Panc1 (cell line): ENCODE data around the gene EXOSC7. TPM values are rescaled to one million over a fixed set of nuclear protein-coding genes. Genes with fewer than 3 reads are reported as not detected.

Experiments used
- ATAC-seq: fragments of 200-7000 bp; cut with Tn5 transposase; 2 replicates; pipeline ENCODE4 v1.9.1; 2020; ENCODE audit warnings: mild to moderate bottlenecking, moderate library complexity
- BruUV-seq: library from RNA; stranded (reverse); fragments of 400-500 nt; replicated peaks from 2 replicates; lab custom pipeline; 2021; lab: Mats Ljungman, UMichigan
- CTCF ChIA-PET: fragments of 300-600 bp; sonication (Branson Sonifier 250); formaldehyde crosslinking; loops from one replicate; lab custom pipeline; 2022; ENCODE audit warnings: antibody characterized with exemption; lab: Charles Lee
- POLR2A ChIA-PET: fragments of 300-600 bp; sonication (Branson Sonifier 250); formaldehyde crosslinking; loops from one replicate; lab custom pipeline; 2022; ENCODE audit warnings: antibody characterized with exemption; lab: Charles Lee
- DNase-seq: peaks from one replicate; pipeline ENCODE4 v3.0.0-alpha.2; 2010; ENCODE audit warnings: low read depth, low spot score
- H3K27ac ChIP-seq: 2 replicates; pipeline ENCODE4 v1.5.1; 2011; ENCODE audit warnings: mild to moderate bottlenecking, low read length, inconsistent platforms
- H3K27me3 ChIP-seq: fragments of 200-500 bp; sonication (Bioruptor generic); 2 replicates; pipeline ENCODE4 v1.6.0; 2014; ENCODE audit warnings: low read length, inconsistent platforms; ENCODE audit not compliant: control insufficient read depth, insufficient read depth
- H3K36me3 ChIP-seq: fragments of 200-500 bp; sonication (Bioruptor generic); 2 replicates; pipeline ENCODE4 v1.5.1; 2014; ENCODE audit warnings: inconsistent platforms, mild to moderate bottlenecking, low read length, moderate library complexity; ENCODE audit not compliant: control insufficient read depth, insufficient read depth
- H3K4me1 ChIP-seq: 2 replicates; pipeline ENCODE4 v1.5.1; 2011; ENCODE audit warnings: inconsistent platforms, mild to moderate bottlenecking, low read length, moderate library complexity; ENCODE audit not compliant: control insufficient read depth, insufficient read depth
- H3K4me3 ChIP-seq, 2 experiments: 2 replicates each; pipeline ENCODE4 v1.5.1; 2011 to 2012; ENCODE audit warnings: low read depth in 2 of 2, low read length in 2 of 2, mild to moderate bottlenecking in 2 of 2, inconsistent platforms in 1 of 2, moderate library complexity in 1 of 2
- H3K9me3 ChIP-seq: fragments of 200-500 bp; sonication (Bioruptor generic); 2 replicates; pipeline ENCODE4 v1.5.1; 2014; ENCODE audit warnings: low read depth, mild to moderate bottlenecking, inconsistent platforms, low read length, moderate library complexity; ENCODE audit not compliant: control insufficient read depth, insufficient read depth
- POLR2AphosphoS5 ChIP-seq: IDR thresholded peaks from 2 replicates; pipeline ENCODE4 v1.6.1; 2012; ENCODE audit warnings: mild to moderate bottlenecking, low read depth, low read length, moderate library complexity
- SIN3A ChIP-seq: IDR thresholded peaks from 2 replicates; pipeline ENCODE4 v1.6.1; 2012; ENCODE audit warnings: low read depth, mild to moderate bottlenecking, low read length, moderate library complexity, borderline replicate concordance; ENCODE audit not compliant: insufficient read depth
- TCF7L2 ChIP-seq: IDR thresholded peaks from 2 replicates; pipeline ENCODE4 v1.6.1; 2011; ENCODE audit warnings: mild to moderate bottlenecking, low read depth, low read length, inconsistent platforms
- in situ Hi-C: cut with HindIII; loops from 2 replicates; pipeline ENCODE4 v1.10.0; 2016; ENCODE audit warnings: low sequenced_read_pairs, low pct_unique_long_range_greater_than_20kb
- intact Hi-C: fragments of 100-400 bp; cut with micrococcal nuclease; formaldehyde crosslinking; loops from one replicate; pipeline ENCODE4 v1.10.0; 2022; ENCODE audit not compliant: unreplicated experiment
- total RNA-seq: library from RNA; stranded (reverse); gene quantifications from one replicate; pipeline ENCODE4 v1.2.1, GENCODE V29; 2021; ENCODE audit not compliant: unreplicated experiment
- TF ChIP-seq, protein P1 (sequence below), 2 experiments: IDR thresholded peaks; 2 replicates each; pipeline ENCODE4 v1.6.1; 2011 to 2012; ENCODE audit warnings: low read depth in 2 of 2, control low read depth in 1 of 2, low read length in 1 of 2, mild to moderate bottlenecking in 1 of 2, moderate library complexity in 1 of 2; ENCODE audit not compliant: insufficient read depth in 1 of 2
- TF ChIP-seq, protein P2 (sequence below): fragments of 450-650 bp; IDR thresholded peaks from 2 replicates; pipeline ENCODE4 v1.5.1; 2017; ENCODE audit warnings: mild to moderate bottlenecking

The EXOSC7 gene
- total RNA-seq, 1 experiment from 2014 or later = 38.4 TPM

GRCh38 chr3:44963571-44964325, 12.3 kb upstream of the EXOSC7 start:
- Histone ChIP-seq H3K4me1 (no peaks in the 10 kb centered on the region), H3K9me3 (no peaks in the 10 kb centered on the region), H3K27ac (no peak overlapping the region), H3K27me3 (no peaks in the 10 kb centered on the region), H3K36me3 (no peaks in the 10 kb centered on the region), H3K4me3 (no peak overlapping the region)
- no peak for DNase-seq
- TF ChIP-seq, protein P1, sequence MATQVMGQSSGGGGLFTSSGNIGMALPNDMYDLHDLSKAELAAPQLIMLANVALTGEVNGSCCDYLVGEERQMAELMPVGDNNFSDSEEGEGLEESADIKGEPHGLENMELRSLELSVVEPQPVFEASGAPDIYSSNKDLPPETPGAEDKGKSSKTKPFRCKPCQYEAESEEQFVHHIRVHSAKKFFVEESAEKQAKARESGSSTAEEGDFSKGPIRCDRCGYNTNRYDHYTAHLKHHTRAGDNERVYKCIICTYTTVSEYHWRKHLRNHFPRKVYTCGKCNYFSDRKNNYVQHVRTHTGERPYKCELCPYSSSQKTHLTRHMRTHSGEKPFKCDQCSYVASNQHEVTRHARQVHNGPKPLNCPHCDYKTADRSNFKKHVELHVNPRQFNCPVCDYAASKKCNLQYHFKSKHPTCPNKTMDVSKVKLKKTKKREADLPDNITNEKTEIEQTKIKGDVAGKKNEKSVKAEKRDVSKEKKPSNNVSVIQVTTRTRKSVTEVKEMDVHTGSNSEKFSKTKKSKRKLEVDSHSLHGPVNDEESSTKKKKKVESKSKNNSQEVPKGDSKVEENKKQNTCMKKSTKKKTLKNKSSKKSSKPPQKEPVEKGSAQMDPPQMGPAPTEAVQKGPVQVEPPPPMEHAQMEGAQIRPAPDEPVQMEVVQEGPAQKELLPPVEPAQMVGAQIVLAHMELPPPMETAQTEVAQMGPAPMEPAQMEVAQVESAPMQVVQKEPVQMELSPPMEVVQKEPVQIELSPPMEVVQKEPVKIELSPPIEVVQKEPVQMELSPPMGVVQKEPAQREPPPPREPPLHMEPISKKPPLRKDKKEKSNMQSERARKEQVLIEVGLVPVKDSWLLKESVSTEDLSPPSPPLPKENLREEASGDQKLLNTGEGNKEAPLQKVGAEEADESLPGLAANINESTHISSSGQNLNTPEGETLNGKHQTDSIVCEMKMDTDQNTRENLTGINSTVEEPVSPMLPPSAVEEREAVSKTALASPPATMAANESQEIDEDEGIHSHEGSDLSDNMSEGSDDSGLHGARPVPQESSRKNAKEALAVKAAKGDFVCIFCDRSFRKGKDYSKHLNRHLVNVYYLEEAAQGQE (IDR thresholded peaks at IDR 0.05; ENCODE audit: insufficient read depth in 1 of 2, low read depth in 2 of 2, low read length in 1 of 2) = no peak
- TF ChIP-seq TCF7L2 (no peak), POLR2AphosphoS5 (no peak), SIN3A (no peak)
- TF ChIP-seq, protein P2, sequence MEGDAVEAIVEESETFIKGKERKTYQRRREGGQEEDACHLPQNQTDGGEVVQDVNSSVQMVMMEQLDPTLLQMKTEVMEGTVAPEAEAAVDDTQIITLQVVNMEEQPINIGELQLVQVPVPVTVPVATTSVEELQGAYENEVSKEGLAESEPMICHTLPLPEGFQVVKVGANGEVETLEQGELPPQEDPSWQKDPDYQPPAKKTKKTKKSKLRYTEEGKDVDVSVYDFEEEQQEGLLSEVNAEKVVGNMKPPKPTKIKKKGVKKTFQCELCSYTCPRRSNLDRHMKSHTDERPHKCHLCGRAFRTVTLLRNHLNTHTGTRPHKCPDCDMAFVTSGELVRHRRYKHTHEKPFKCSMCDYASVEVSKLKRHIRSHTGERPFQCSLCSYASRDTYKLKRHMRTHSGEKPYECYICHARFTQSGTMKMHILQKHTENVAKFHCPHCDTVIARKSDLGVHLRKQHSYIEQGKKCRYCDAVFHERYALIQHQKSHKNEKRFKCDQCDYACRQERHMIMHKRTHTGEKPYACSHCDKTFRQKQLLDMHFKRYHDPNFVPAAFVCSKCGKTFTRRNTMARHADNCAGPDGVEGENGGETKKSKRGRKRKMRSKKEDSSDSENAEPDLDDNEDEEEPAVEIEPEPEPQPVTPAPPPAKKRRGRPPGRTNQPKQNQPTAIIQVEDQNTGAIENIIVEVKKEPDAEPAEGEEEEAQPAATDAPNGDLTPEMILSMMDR = no peak
- intact Hi-C loops (no loop called here), in situ Hi-C loops (no loop called here)
- ChIA-PET CTCF (no interaction called here), POLR2A (no interaction called here)
- BruUV-seq = no TSS peak
- ATAC-seq = no peak

- ATAC-seq (no peak), DNase-seq (no peak)
- Histone ChIP-seq H3K27ac (no peak overlapping the region), H3K9me3 (no peaks in the 10 kb centered on the region), H3K4me3 (no peak overlapping the region), H3K27me3 (no peaks in the 10 kb centered on the region), H3K36me3 (no peaks in the 10 kb centered on the region), H3K4me1 (no peaks in the 10 kb centered on the region)
- no peak for TF ChIP-seq POLR2AphosphoS5
- TF ChIP-seq, protein P1 (IDR thresholded peaks at IDR 0.05; ENCODE audit: insufficient read depth in 1 of 2, low read depth in 2 of 2, low read length in 1 of 2) = no peak
- ChIA-PET CTCF (no interaction called here), POLR2A (no interaction called here)
- in situ Hi-C loops = no loop called here
- BruUV-seq = no TSS peak
- intact Hi-C loops = no loop called here
Measured at GRCh38 chr3:44965165-44965564, 10.9 kb upstream of the EXOSC7 start.
